Pericardium fibroblast (primary cell): ENCODE measurements around the gene TMEM123. TPM values are rescaled to one million over a fixed set of nuclear protein-coding genes. Genes with fewer than 3 reads are reported as not detected.

Experiments used
- total RNA-seq: library from RNA; depleted of rRNA; stranded (reverse); fragments of >200 nt; gene quantifications from 2 replicates; pipeline ENCODE4 v1.2.3, GENCODE V29; 2015

Gene TMEM123
- 67.4 and 82.2 TPM in 2 replicates for total RNA-seq

DNA sequence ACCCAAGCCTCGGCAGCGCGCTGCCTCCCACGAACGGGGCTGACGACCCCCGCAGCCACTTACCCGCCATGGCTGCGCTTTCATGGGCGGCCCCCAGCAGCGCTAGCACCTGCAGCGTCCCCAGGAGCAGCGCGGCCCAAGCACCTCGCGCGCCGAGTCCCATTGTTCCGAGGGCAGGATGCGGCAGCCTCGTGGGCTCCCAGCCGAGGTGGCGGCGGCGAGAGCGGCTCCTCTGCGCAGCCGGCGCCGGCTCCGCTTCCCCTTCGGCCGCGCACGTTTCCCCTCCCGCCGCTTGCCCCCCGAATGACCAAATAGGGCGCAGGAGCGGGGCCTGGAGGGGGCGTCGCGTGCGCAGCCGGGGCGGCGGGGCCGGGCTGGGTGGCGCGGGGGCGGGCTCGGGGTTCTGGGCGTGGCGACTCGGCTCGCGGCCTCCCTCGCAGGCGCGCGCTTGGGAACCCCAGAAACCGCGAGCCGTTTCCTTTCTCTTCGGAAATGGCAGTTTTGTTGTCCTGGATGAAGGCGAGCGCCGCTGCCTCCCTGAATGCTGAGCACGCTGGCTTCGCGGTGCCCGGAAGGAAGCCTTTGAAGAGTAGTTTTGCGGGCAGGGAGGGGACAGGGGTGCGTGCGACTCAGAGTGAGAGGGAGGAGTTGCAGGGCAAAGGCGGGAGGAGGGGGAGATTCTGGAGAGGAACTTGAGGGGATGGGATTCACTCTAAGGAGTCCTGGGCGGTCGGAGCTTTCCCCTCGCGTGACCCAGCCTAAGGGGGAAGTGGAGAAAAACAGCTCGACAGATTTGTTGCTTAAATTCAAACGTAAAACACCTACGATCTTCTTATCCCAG is at the start of gene TMEM123:
TMEM123 (minus strand) TSS at position 305 of the 841 bp plus-strand sequence; CDS start at position 163, 142 bp downstream.

DNA sequence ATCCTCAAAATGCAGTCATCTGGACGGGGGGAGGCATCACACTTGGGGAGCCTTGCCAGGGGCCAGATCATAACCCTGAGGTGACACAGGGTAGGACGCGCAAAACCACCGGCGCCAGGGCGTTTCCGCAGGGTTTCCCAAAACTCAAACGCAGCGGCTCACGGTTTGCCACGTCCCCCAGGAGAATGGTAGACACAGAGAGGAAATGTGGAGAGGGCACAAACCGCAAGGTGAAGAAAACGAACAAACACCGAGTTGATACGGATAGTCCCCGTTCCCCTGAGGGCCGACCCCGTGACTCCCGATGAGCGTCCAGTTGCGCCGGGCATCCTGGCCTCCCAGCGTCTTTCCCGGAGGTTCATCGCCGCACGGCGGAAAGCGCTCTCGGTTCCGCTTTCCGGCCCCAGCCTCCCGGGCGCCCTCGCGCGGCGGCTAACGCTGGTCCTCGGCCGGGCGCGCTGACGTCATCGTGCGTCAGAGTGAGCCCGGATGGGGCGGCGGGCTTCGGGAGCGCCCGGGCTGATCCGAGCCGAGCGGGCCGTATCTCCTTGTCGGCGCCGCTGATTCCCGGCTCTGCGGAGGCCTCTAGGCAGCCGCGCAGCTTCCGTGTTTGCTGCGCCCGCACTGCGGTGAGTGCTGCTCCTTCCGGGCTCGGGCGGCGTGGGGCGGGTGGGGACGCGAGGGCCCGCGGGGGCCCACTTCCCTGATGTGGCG is 105.7 kb downstream of the TMEM123 start, which contains the start of gene BIRC2:
BIRC2 (plus strand) TSS at position 467 of the 714 bp plus-strand sequence. CDS start 2,641 bp downstream, outside the sequence.

Other genes starting within 250 kb of the TMEM123 start
- under 0.01 and 0.12 TPM in 2 replicates for gene BIRC3, start 135.3 kb downstream of the TMEM123 start, total RNA-seq
- gene BIRC2, start 105.6 kb downstream of the TMEM123 start, total RNA-seq: 34.8 and 43.6 TPM in 2 replicates
- gene MMP7, start 78.0 kb upstream of the TMEM123 start, total RNA-seq: not detected in 2 replicates
- not detected in 2 replicates for gene MMP20, start 172.6 kb upstream of the TMEM123 start, total RNA-seq